Fibroblast of skin of right quadriceps (primary cell): ENCODE measurements around the gene SLC51B.
A peak's percentile ranks its signal among the peaks of the same experiment; 100 is the strongest.
"Not testable (repeated sequence)": the region's sequence is repeated elsewhere in the genome, so short reads cannot be mapped to it uniquely, and the experiment has no call there.

ENCODE experiments used
- DNase-seq: peaks from one replicate; pipeline ENCODE4 v3.0.0-alpha.2; 2013

Gene SLC51B

GRCh38 chr15:65085990-65086679, 40.9 kb downstream of the SLC51B start:
- DNase-seq: no peak

GRCh38 chr15:65086680-65087111, 41.5 kb downstream of the SLC51B start:
- DNase-seq: no peak

GRCh38 chr15:65087411-65087810, 42.2 kb downstream of the SLC51B start:
- DNase-seq: no peak

- DNase-seq: no peak
Observed at GRCh38 chr15:65087873-65088642, 42.9 kb downstream of the SLC51B start.

- DNase-seq: no peak
Observed at GRCh38 chr15:65088643-65089021, 43.4 kb downstream of the SLC51B start.

- DNase-seq: no peak
Observed at GRCh38 chr15:65089206-65089824, 44.1 kb downstream of the SLC51B start.

- no peak for DNase-seq
Observed at GRCh38 chr15:65091946-65092770, 47.0 kb downstream of the SLC51B start.

GRCh38 chr15:65092911-65093792, 48.0 kb downstream of the SLC51B start:
- no peak for DNase-seq

- not testable (repeated sequence) for DNase-seq
Observed at GRCh38 chr15:65093793-65094170, 48.6 kb downstream of the SLC51B start.

GRCh38 chr15:65094294-65094995, 49.3 kb downstream of the SLC51B start:
- no peak for DNase-seq

GRCh38 chr15:65095011-65095746, 50.0 kb downstream of the SLC51B start:
- DNase-seq: no peak

- no peak for DNase-seq
Observed at GRCh38 chr15:65095747-65096104, 50.5 kb downstream of the SLC51B start.

GRCh38 chr15:65096481-65097385, 51.5 kb downstream of the SLC51B start:
- no peak for DNase-seq

- no peak for DNase-seq
Observed at GRCh38 chr15:65097651-65098263, 52.6 kb downstream of the SLC51B start.

- no peak for DNase-seq
Observed at GRCh38 chr15:65099336-65099735, 54.1 kb downstream of the SLC51B start.

GRCh38 chr15:65099801-65100200, 54.6 kb downstream of the SLC51B start:
- DNase-seq: not testable (repeated sequence)

GRCh38 chr15:65100442-65100841, 55.3 kb downstream of the SLC51B start:
- DNase-seq: no peak

- peak; percentile 65 for DNase-seq
Observed at GRCh38 chr15:65101411-65101890, 56.3 kb downstream of the SLC51B start.
